Renal cortical epithelial cell (primary cell): ENCODE data around the gene TRIM31. TPM values are rescaled to one million over a fixed set of nuclear protein-coding genes. Genes with fewer than 3 reads are reported as not detected.

Experiments
- total RNA-seq: library from RNA; depleted of rRNA; stranded (reverse); fragments of >200 nt; gene quantifications from 2 replicates; pipeline ENCODE4 v1.2.3, GENCODE V29; 2014

Gene TRIM31
- total RNA-seq, 1 donor from 2014 or later = not detected

Other genes starting within 250 kb of the TRIM31 start
- gene HLA-A, start 170.6 kb downstream of the TRIM31 start, total RNA-seq = 611 and 802 TPM in 2 replicates
- 12.3 and 32.3 TPM in 2 replicates for gene POLR1H, start 51.8 kb downstream of the TRIM31 start, total RNA-seq
- 14.1 and 22.0 TPM in 2 replicates for gene PPP1R11, start 45.9 kb downstream of the TRIM31 start, total RNA-seq
- gene RNF39, start 37.3 kb downstream of the TRIM31 start, total RNA-seq = 0.05 TPM in 1 of 2 replicates, not detected in the other
- gene TRIM40, start 23.1 kb upstream of the TRIM31 start, total RNA-seq = not detected in 2 replicates
- gene TRIM10, start 48.1 kb upstream of the TRIM31 start, total RNA-seq = under 0.01 TPM in 1 of 2 replicates, not detected in the other
- gene TRIM15, start 50.5 kb upstream of the TRIM31 start, total RNA-seq = 0.17 TPM in 1 of 2 replicates, not detected in the other
- gene TRIM26, start 100.3 kb upstream of the TRIM31 start, total RNA-seq = 23.4 and 45.6 TPM in 2 replicates
- 9.6 and 14.1 TPM in 2 replicates for gene TRIM39, start 213.8 kb upstream of the TRIM31 start, total RNA-seq
- 15.8 and 34.7 TPM in 2 replicates for gene RPP21, start 232.1 kb upstream of the TRIM31 start, total RNA-seq